D341Med (cell line): ENCODE results near the gene GUCY2D.

Experiments
- DNase-seq: peaks from one replicate; pipeline ENCODE4 v3.0.0; 2012; ENCODE audit warnings: low spot score

Gene GUCY2D

DNA sequence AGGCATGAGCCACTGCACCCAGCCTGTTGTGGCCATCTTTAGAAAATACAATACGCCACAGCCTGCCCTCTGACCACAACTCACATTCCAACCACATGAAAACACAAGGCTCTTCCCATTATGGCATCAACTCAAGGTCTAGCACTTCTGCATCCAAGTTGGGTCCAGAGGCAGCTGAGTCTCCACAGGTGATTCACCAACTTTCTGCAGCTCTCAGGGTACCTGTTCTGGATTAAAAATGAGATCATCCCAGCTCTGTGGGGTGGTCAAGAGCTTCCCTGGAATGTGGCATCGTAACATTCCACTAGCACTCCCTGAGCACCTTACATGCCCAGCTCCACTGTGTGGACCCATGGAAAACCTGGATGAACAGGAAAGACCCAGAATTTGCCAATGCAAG, 9.9 kb upstream of the GUCY2D start:
- DNase-seq: no peak

DNA sequence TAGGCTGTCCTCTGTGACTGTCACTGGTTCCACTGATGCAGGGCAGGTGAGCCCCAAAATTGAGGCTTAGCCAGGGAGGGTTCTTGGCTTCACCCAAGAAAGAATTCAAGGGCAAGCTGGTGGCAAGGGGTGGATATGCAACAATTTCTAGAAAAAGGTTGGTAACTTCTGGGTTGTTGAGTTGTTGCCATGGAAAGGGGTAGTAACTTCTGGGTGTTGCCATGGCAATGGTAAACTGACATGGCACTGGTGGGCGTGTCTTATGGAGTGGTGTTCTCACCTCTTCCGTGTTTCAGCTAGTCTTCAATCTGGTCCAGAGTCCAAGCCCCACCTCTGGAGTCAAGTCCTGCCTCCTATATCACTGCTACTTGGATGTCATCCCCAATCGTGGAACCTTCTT, 9.5 kb upstream of the GUCY2D start:
- DNase-seq: no peak

DNA sequence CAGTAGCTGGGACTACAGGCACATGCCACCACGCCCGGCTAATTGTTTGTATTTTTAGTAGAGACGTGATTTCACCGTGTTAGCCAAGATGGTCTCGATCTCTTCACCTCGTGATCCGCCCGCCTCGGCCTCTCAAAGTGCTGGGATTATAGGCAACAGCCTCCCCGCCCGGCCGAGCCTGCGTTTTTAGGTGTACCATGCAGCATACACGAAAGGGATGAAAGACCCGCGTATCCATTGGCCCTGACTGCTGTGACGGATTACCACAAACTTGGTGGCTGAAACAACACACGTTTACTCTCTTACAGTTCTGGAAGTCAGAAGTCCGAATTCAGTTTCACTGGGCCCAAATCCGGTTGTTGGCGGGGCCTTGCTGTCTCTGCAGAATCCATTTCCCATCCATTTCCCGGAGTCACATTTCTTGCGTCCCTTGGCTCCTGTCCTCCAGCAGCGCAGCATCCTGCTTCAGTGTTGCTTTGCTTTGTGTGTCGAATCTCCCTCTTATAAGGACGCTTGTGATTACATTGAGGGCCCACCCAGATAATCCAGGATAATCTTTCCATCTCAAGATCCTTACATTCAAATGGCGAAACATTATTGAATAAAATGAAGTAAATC, 8.3 kb upstream of the GUCY2D start:
- DNase-seq: no peak

DNA sequence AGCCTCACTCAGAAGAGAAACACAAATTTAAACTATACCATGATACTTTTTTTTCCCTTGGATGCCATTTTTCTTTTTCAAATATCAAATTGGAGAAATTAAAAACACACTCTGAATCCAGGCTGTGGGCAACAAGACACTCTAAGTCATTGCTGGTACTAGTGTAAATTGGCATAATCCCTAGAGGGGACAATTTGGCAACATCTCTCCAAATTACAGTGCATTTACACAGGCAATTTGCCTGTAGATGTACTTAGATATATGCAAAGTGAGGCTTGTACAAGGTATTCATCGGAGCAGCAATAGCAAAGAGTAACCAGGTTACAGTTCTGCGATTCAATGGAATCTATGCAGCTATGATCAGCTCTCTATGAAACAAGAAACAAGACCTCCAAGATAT, 6.7 kb upstream of the GUCY2D start:
- no peak for DNase-seq

DNA sequence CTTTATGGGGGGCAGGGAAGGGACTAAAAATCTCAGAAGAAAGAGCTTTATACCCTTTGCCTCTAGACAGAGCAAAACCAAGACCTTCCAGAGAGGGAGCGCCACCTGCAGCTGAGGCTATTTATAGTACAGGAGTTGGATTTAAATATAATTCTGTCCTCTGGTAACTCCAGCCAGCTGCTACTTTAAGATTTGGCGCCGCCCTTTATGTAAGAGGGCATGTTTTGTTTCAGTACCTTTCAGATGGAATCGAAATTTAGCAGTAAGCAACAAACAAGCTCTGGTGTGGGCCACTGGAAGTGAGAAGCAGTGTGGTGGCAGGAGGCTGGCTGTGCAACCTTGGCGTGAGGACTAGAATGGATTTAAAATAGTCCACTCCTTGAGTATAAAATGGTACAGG, 5.2 kb upstream of the GUCY2D start:
- peak; percentile 60 for DNase-seq

DNA sequence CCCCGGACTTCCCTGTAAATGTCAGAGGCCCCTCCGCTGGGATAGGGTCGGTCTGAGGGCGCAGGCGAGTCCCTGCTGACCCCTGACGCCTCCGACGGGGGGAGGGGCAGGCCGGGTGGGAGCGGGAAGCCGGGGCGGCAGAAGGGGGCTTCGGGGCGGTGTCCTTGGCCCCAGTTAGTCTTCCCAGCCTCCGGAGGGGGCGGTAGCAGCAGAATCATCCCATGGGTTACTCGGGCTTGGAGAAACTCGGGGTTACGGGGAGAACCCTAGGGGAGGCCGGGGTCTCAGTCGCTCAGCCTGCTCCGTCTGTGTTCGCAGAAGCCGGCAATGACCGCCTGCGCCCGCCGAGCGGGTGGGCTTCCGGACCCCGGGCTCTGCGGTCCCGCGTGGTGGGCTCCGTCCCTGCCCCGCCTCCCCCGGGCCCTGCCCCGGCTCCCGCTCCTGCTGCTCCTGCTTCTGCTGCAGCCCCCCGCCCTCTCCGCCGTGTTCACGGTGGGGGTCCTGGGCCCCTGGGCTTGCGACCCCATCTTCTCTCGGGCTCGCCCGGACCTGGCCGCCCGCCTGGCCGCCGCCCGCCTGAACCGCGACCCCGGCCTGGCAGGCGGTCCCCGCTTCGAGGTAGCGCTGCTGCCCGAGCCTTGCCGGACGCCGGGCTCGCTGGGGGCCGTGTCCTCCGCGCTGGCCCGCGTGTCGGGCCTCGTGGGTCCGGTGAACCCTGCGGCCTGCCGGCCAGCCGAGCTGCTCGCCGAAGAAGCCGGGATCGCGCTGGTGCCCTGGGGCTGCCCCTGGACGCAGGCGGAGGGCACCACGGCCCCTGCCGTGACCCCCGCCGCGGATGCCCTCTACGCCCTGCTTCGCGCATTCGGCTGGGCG, 542 bp downstream of the GUCY2D start:
- no peak for DNase-seq

DNA sequence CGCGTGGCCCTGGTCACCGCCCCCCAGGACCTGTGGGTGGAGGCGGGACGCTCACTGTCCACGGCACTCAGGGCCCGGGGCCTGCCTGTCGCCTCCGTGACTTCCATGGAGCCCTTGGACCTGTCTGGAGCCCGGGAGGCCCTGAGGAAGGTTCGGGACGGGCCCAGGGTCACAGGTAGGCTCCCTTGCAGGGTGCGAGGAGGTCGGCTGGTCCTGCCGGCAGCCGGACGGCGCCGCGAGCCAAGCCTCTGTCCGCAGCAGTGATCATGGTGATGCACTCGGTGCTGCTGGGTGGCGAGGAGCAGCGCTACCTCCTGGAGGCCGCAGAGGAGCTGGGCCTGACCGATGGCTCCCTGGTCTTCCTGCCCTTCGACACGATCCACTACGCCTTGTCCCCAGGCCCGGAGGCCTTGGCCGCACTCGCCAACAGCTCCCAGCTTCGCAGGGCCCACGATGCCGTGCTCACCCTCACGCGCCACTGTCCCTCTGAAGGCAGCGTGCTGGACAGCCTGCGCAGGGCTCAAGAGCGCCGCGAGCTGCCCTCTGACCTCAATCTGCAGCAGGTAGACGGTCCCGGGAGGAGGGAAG, 1.3 kb downstream of the GUCY2D start:
- no peak for DNase-seq

DNA sequence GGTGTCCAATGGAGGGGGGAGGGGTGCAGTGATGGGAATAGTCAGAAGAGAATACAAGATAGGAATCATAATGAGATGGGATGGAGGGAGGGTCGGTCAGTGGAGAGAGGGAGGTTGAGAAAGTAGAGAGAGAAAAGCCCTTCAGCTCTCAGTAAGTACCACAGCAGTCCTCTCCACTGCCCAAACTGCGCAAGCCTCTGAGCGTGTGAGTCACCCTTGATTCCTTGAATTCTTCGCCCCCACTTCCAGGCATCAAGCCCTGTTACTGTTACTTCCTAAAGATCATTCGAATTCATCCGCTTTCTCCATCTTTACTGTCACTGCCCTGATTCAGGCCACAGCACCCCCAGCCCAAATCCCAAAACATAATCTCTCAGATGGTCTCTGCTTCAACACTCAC, 2.5 kb downstream of the GUCY2D start:
- no peak for DNase-seq

DNA sequence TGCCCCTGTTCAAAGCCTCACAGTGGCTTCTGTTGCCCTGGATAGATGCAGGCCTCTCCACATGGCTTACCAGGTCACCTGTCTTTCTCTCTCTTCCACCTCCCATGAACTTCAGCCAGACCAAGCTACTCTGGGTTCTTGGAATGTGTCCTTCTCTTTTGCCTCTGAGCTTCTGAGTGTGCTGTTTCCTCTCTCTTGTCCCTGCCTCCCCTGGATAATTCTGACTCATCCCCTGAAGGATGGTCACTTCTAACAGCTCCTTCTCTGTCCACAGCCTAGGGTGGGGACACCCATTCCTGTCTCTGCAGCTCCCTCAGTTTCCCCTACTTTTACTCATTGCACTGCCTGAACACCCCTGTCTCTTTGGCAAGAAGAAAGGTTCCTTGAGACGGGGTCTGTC, 2.9 kb downstream of the GUCY2D start:
- no peak for DNase-seq

DNA sequence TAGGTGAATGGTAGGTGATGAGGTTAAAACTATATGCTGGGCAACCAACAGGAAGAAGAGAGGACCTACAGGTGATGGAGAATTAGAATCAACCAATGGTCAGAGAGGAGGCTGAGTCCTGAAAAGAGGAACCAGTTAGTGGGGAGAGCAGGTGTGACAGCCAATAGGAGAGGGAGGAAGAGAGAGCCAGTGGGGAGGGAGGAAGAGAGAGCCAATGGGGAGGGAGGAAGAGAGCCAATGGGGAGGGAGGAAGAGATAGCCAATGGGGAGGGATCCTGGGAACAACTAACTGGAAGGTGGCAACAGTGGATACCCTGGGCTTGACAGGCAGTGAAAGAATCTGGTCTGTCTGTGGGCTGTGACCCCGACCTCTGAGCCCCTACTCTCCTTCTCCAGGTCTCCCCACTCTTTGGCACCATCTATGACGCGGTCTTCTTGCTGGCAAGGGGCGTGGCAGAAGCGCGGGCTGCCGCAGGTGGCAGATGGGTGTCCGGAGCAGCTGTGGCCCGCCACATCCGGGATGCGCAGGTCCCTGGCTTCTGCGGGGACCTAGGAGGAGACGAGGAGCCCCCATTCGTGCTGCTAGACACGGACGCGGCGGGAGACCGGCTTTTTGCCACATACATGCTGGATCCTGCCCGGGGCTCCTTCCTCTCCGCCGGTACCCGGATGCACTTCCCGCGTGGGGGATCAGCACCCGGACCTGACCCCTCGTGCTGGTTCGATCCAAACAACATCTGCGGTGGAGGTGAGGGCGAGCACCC, 3.7 kb downstream of the GUCY2D start:
- no peak for DNase-seq

DNA sequence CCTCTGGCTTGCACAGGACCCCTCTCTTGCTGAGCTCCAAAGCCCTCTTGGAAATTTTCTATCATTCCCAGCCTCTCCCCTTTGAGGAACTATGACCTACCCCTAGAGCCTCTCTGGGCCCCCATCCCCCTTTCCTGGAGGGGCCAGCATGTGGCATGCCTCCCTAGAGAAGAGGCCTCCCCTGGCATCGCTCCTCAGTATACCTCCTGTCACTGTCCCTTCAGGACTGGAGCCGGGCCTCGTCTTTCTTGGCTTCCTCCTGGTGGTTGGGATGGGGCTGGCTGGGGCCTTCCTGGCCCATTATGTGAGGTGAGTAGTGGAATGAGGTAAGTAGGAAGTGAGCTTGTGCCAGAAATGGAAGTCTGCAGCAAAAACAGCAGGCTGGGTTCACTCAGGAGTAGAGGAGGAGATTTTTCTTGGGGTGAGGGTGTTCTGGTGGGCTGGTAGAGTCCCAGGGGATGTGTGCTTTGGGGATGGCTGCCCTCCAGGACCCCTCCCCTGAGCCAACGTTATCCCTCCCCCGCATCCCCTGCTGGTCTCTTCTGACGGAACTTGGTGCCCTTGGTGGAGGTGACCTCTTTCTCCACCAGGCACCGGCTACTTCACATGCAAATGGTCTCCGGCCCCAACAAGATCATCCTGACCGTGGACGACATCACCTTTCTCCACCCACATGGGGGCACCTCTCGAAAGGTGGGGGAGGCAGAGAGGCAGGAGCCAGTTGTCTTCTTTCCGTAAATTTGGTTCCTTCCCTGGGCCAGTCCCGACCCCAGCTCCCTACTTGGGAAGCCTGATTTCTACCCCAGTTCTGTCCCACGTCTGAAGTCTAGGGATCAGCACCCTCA, 4.6 kb downstream of the GUCY2D start:
- no peak for DNase-seq

DNA sequence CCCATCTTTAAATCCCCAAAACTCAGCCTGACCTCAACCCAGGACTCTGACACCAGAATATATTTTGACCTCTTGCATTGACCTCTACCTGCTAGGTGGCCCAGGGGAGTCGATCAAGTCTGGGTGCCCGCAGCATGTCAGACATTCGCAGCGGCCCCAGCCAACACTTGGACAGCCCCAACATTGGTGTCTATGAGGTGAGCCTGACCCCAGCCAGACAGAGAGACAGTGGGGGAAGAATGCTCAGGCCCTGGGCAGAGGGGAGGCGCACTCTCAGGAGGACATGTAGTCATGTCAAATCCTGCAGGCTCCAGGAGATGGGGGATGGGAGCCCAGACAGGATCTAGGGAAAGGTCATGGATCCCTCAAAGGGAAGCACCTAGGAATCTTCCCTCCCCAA, 5.4 kb downstream of the GUCY2D start:
- DNase-seq: no peak

DNA sequence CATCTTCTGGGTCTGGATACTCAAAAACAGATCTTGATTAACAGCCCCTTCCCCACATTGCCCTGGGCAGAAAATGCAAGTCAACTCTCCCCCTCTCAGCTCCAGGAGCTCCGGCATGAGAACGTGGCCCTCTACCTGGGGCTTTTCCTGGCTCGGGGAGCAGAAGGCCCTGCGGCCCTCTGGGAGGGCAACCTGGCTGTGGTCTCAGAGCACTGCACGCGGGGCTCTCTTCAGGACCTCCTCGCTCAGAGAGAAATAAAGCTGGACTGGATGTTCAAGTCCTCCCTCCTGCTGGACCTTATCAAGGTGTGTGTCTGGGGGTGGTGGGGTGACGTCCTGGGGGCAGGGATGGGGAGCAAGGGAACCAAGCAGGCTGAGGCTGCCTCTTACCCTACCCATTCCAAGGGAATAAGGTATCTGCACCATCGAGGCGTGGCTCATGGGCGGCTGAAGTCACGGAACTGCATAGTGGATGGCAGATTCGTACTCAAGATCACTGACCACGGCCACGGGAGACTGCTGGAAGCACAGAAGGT, 9.7 kb downstream of the GUCY2D start:
- DNase-seq: no peak

DNA sequence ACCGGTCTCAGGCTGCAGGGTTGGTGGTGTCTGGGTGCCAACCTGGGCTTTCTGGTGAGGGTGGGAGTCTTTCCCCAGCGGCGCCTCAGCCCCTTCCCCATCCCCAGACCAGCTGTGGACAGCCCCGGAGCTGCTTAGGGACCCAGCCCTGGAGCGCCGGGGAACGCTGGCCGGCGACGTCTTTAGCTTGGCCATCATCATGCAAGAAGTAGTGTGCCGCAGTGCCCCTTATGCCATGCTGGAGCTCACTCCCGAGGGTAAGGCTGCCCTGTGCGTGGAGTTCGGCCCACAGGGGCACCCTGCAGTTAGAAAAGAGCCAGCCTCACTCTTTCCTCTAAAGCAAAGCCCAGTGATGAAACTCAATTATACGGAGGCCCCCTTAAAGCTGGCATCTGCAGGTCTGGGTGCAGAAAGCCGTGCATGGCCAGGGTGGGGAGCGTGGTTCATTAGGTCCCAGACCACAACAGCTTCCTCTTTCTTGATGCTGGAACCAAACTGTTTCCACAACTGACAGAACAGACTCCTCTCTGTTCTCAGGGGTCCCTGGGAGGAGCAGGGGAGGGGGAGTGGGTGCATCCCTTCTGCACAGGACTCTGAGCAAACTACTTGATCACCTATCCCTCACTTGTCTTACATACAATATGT, 10.7 kb downstream of the GUCY2D start:
- DNase-seq: no peak

DNA sequence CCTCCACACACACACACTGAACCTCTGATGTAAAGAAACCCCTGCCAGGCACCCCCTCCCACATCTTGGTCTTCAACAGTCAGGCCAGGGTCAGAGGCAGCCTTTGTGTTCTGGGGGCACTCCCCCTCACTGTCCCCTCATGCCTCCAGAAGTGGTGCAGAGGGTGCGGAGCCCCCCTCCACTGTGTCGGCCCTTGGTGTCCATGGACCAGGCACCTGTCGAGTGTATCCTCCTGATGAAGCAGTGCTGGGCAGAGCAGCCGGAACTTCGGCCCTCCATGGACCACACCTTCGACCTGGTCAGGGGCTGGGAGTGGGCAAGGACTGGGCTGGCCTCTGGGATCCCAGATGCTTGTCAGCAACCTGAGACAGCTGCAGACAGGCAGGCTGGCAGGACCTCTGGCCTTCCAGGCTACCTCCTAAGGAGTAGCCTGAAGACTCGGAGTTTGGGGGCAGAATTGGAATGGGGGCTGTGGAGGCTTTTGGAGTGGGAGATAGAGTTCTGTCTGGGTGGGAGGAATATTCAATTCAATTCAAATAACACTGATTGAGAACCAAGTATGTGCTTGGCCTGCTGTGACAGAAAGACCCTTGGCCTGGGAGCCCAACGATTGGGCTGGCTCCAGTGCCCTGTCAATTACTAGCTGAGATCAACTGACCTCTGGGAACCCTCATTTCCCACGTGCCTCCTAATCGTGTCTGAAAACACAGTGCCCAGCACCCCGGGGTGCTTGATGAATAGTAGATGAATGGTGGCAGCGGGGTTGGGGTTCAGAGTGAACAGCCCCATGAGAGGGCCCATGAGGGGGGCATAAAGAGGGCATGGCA, 11.5 kb downstream of the GUCY2D start:
- DNase-seq: no peak

DNA sequence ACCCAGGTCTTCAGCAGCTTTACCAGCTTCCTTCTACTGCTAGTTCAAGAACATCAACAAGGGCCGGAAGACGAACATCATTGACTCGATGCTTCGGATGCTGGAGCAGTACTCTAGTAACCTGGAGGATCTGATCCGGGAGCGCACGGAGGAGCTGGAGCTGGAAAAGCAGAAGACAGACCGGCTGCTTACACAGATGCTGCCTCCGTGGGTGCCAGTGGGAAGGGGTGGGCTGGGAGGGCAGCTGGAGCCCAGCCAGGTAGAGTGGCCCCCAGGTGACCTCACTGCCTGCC, 12.1 kb downstream of the GUCY2D start:
- no peak for DNase-seq

DNA sequence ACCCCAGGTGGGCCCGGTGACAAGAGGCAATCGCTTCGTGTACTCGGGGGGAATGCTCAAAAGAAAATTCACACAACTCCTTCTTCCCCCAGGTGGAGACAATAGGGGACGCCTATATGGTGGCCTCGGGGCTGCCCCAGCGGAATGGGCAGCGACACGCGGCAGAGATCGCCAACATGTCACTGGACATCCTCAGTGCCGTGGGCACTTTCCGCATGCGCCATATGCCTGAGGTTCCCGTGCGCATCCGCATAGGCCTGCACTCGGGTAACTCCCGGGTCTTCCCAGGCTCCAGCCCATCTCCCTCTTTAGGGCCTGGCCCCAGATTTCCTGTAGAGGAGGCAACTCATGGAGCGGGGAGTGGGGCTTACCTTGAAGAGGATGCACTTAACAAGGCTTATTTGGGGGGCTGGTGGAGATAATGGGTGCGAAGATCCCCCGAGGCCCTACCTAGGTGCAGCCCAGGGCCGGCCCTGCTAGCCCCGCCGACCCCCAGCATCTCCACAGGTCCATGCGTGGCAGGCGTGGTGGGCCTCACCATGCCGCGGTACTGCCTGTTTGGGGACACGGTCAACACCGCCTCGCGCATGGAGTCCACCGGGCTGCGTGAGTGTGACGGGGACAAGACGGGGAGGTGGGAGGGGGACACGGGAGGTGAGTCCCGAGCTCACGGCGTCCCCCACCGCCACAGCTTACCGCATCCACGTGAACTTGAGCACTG, 13.0 kb downstream of the GUCY2D start:
- no peak for DNase-seq

DNA sequence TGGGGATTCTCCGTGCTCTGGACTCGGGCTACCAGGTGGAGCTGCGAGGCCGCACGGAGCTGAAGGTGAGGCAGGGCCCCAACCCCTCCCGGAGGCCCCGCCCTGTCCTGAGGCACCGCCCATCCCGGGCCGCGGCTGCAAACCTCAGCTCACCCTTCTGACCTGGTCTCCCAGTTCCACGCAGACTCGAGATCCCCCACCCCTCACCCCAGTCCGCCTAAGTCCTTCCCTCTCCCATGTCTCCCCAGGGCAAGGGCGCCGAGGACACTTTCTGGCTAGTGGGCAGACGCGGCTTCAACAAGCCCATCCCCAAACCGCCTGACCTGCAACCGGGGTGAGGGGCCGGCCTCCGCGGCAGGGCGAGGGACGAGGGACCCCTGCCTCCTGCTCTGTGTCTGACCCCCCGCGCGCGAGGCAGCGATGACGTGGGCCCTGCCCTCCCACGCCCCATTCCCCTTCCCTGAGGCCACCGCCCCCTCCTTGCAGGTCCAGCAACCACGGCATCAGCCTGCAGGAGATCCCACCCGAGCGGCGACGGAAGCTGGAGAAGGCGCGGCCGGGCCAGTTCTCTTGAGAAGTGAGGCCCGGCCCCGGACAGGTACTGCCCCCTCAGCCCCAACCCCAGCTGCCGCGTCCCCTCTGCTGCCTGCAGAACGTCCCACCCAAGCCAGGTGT, 13.7 kb downstream of the GUCY2D start:
- no peak for DNase-seq
